Dermis blood vessel endothelial cell (primary cell): ENCODE measurements around the gene PRRG3. TPM values are rescaled to one million over a fixed set of nuclear protein-coding genes. Genes with fewer than 3 reads are reported as not detected.
A peak's percentile ranks its signal among the peaks of the same experiment; 100 is the strongest.
"Not testable (repeated sequence)": the region's sequence is repeated elsewhere in the genome, so short reads cannot be mapped to it uniquely, and the experiment has no call there.

Experiments
- DNase-seq: peaks from one replicate; pipeline ENCODE4 v3.0.0; 2010
- total RNA-seq: library from RNA; depleted of rRNA; stranded (reverse); fragments of >200 nt; gene quantifications from 2 replicates; pipeline ENCODE4 v1.2.3, GENCODE V29; 2014

The PRRG3 gene
- total RNA-seq, result not detected in 2 replicates

GRCh38 chrX:151694661-151695582 is at the start of gene PRRG3:
Gene PRRG3 (plus strand): TSS chrX:151695458. CDS start chrX:151698815, 3,357 bp downstream.
- DNase-seq, result no peak

- DNase-seq, result no peak
Observed at GRCh38 chrX:151675121-151675746, 20.0 kb upstream of the PRRG3 start.

GRCh38 chrX:151676196-151676595 is 19.1 kb upstream of the PRRG3 start:
- no peak for DNase-seq

GRCh38 chrX:151679798-151680402 is 15.4 kb upstream of the PRRG3 start:
- no peak for DNase-seq

- peak; percentile 54 for DNase-seq
Observed at GRCh38 chrX:151680805-151681204, 14.5 kb upstream of the PRRG3 start.

GRCh38 chrX:151687635-151688034 is 7.6 kb upstream of the PRRG3 start:
- no peak for DNase-seq

- DNase-seq, result no peak
Observed at GRCh38 chrX:151688695-151689094, 6.6 kb upstream of the PRRG3 start.

GRCh38 chrX:151692825-151693224 is 2.4 kb upstream of the PRRG3 start:
- no peak for DNase-seq

GRCh38 chrX:151694121-151694520 is 1.1 kb upstream of the PRRG3 start:
- no peak for DNase-seq

- no peak for DNase-seq
Observed at GRCh38 chrX:151695583-151696340, 504 bp downstream of the PRRG3 start.

- not testable (repeated sequence) for DNase-seq
Observed at GRCh38 chrX:151697082-151697481, 1.8 kb downstream of the PRRG3 start.

GRCh38 chrX:151697522-151697921 is 2.3 kb downstream of the PRRG3 start:
- DNase-seq, result no peak

- DNase-seq, result no peak
Observed at GRCh38 chrX:151698485-151698884, 3.2 kb downstream of the PRRG3 start.

GRCh38 chrX:151699746-151700145 is 4.5 kb downstream of the PRRG3 start:
- no peak for DNase-seq

GRCh38 chrX:151700581-151700980 is 5.3 kb downstream of the PRRG3 start:
- DNase-seq, result no peak

- DNase-seq, result no peak
Observed at GRCh38 chrX:151701071-151701470, 5.8 kb downstream of the PRRG3 start.

- DNase-seq, result no peak
Observed at GRCh38 chrX:151701531-151701930, 6.3 kb downstream of the PRRG3 start.

GRCh38 chrX:151702026-151702714 is 6.9 kb downstream of the PRRG3 start:
- DNase-seq, result no peak

GRCh38 chrX:151702741-151703340 is 7.6 kb downstream of the PRRG3 start:
- no peak for DNase-seq

GRCh38 chrX:151703487-151703886 is 8.2 kb downstream of the PRRG3 start:
- peak; percentile 20 for DNase-seq

- peak; percentile 2 for DNase-seq
Observed at GRCh38 chrX:151704041-151704663, 8.9 kb downstream of the PRRG3 start.
